Chondrocyte (in vitro differentiated cells): Measurements from ENCODE around the gene PDE2A. TPM values are rescaled to one million over a fixed set of nuclear protein-coding genes. Genes with fewer than 3 reads are reported as not detected.

Source experiments
- DNase-seq: peaks from one replicate; pipeline ENCODE4 v3.0.0; 2021; ENCODE audit warnings: mixed read lengths, low spot score
- H3K27ac Mint-ChIP-seq: one replicate; pipeline ENCODE4 v1.8.0; 2021; ENCODE audit warnings: mild to moderate bottlenecking, moderate library complexity, mixed read lengths; ENCODE audit not compliant: unreplicated experiment
- H3K27me3 Mint-ChIP-seq: 2 replicates; pipeline ENCODE4 v1.8.0; 2021; ENCODE audit warnings: low read depth, mixed read lengths
- H3K36me3 Mint-ChIP-seq: 2 replicates; pipeline ENCODE4 v1.8.0; 2021; ENCODE audit warnings: low read depth, mixed read lengths
- H3K4me1 Mint-ChIP-seq: 2 replicates; pipeline ENCODE4 v1.8.0; 2021; ENCODE audit warnings: low read depth, mild to moderate bottlenecking, mixed read lengths
- H3K4me3 Mint-ChIP-seq: one replicate; pipeline ENCODE4 v1.8.0; 2021; ENCODE audit warnings: mild to moderate bottlenecking, moderate library complexity, mixed read lengths; ENCODE audit not compliant: unreplicated experiment
- H3K9me3 Mint-ChIP-seq: 2 replicates; pipeline ENCODE4 v1.8.0; 2021; ENCODE audit warnings: low read depth, mixed read lengths
- CTCF ChIP-seq: fragments of 200-600 bp; sonication (generic); IDR thresholded peaks from 2 replicates; pipeline ENCODE4 v1.5.0; 2021; ENCODE audit warnings: antibody characterized with exemption, mild to moderate bottlenecking, moderate library complexity
- total RNA-seq: library from RNA; stranded (reverse); gene quantifications from 3 replicates; pipeline ENCODE4 v1.2.1, GENCODE V29; 2021

The PDE2A gene
- total RNA-seq, 1 donor from 2014 or later, result not detected

GRCh38 chr11:72662036-72662435 is 12.2 kb downstream of the PDE2A start:
- H3K27me3 Mint-ChIP-seq, result peaks cover 57% of the 10 kb centered on the region
- DNase-seq, result no peak
- TF ChIP-seq CTCF, result no peak
- H3K9me3 Mint-ChIP-seq, result no peaks in the 10 kb centered on the region
- H3K27ac Mint-ChIP-seq, result no peak overlapping the region
- no peaks in the 10 kb centered on the region for H3K36me3 Mint-ChIP-seq
- H3K4me1 Mint-ChIP-seq, result no peaks in the 10 kb centered on the region
- H3K4me3 Mint-ChIP-seq, result no peak overlapping the region

GRCh38 chr11:72661486-72661885 is 12.7 kb downstream of the PDE2A start:
- H3K4me3 Mint-ChIP-seq, result no peak overlapping the region
- DNase-seq, result no peak
- H3K27me3 Mint-ChIP-seq, result peaks cover 56% of the 10 kb centered on the region
- H3K4me1 Mint-ChIP-seq, result no peaks in the 10 kb centered on the region
- no peak for TF ChIP-seq CTCF
- no peaks in the 10 kb centered on the region for H3K9me3 Mint-ChIP-seq
- H3K36me3 Mint-ChIP-seq, result no peaks in the 10 kb centered on the region
- H3K27ac Mint-ChIP-seq, result no peak overlapping the region

- DNase-seq, result no peak
- Mint-ChIP-seq H3K4me1 (no peaks in the 10 kb centered on the region), H3K27ac (no peak overlapping the region), H3K9me3 (no peaks in the 10 kb centered on the region), H3K4me3 (no peak overlapping the region), H3K27me3 (peaks cover 46% of the 10 kb centered on the region), H3K36me3 (no peaks in the 10 kb centered on the region)
- no peak for TF ChIP-seq CTCF
These were observed 15.1 kb downstream of the PDE2A start for GRCh38 chr11:72658989-72659640.

- Mint-ChIP-seq H3K4me3 (no peak overlapping the region), H3K27me3 (peaks cover 43% of the 10 kb centered on the region), H3K4me1 (no peaks in the 10 kb centered on the region), H3K9me3 (no peaks in the 10 kb centered on the region), H3K27ac (no peak overlapping the region), H3K36me3 (no peaks in the 10 kb centered on the region)
- no peak for TF ChIP-seq CTCF
- DNase-seq, result no peak
These were observed 16.7 kb downstream of the PDE2A start for GRCh38 chr11:72657411-72658100.

GRCh38 chr11:72655896-72656464 is 18.2 kb downstream of the PDE2A start:
- H3K4me1 Mint-ChIP-seq, result no peaks in the 10 kb centered on the region
- H3K9me3 Mint-ChIP-seq, result no peaks in the 10 kb centered on the region
- no peak for DNase-seq
- no peak overlapping the region for H3K4me3 Mint-ChIP-seq
- no peak overlapping the region for H3K27ac Mint-ChIP-seq
- H3K27me3 Mint-ChIP-seq, result peaks cover 35% of the 10 kb centered on the region
- H3K36me3 Mint-ChIP-seq, result no peaks in the 10 kb centered on the region
- no peak for TF ChIP-seq CTCF
